ENCODE measurements around the gene POLE4.

The POLE4 gene, protein sequence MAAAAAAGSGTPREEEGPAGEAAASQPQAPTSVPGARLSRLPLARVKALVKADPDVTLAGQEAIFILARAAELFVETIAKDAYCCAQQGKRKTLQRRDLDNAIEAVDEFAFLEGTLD

DNA sequence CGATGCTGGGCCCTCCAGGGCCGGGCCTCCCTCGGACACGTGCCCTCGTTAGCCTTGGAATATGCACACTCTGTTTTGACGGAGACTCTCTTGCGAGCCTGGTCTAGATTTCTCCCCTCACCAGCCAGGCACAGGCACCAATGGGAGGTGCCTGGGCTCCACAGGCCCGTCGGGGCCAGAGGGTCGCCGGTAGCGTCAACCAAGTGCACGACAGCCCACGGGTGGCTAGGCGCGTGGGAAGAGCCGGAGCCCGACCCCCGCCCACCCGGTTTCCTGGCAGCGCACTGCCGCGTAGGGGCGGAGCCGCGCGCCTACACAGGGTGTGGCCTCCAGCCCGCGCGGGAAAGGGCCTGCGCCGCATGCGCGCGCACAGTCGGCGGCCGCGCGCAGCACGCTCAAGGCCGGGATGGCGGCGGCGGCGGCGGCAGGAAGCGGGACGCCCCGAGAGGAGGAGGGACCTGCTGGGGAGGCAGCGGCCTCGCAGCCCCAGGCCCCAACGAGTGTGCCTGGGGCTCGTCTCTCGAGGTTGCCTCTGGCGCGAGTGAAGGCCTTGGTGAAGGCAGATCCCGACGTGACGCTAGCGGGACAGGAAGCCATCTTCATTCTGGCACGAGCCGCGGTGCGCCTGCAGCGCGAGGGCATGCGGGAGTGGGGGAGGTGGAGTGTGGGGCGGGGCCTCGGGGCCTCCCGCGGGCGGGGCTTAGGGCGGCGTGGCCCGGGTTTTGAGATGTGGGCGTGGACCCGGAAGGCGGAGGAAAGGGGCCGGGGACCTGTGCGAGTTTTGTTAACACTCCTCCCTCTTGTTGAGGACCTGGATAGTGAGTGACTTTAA is at the start of gene POLE4:
TSS of gene POLE4 (plus strand) at position 370 of the 832 bp plus-strand sequence. CDS start at position 407, 37 bp downstream.
- peak; percentile 88 for DNase-seq

DNA sequence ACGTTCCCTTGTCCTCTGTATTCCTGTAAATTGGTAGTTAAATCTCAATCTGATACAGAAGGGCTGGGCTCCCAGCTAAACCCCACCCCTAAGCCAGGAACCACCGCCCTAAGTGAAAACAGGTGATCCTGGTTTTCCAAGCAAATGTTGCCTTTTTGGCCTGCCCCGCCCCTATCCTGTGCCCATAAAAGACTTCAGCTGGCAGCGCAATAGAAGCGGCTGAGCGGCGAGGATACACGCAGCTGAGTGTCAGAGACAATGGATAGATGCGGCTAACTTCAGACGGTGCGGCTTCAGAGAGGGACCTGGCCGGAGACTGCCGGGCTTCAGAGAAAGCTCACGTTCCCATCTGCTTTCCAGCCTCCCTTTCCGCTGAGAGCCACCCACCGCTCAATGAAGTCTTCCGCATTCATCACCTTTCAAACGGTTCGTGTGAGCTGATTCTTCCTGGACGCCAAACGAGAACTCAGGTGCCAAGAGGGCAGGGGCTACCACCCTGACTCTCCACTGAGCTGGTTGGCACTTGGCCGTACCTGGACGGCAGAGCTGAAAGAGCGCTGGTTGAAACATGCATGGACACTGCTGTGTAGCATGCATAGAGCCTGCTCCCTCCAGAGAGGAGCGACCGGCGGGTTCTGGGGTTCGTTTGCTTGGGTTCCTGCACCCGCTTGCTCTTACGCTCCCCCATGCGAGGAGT is 49.5 kb upstream of the POLE4 start:
- peak; percentile 14 for DNase-seq

DNA sequence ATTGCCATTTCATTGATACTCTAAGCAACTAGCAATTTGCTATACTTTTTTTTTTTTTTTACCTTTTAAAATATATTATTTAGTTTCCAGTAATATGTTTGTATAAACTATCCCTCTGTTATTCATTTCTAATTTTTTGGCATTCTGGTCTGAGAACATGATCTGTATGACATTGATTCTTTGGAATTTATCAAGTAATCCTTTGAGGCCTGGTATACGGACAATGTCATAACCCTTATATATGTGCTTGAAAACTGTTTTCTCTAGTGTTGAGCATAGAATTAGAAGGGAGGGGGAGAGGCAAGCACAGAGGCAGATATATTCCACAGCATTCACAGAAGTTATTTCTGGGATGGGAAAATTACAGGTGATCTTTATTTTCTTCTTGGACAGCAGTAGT is 48.2 kb upstream of the POLE4 start:
- no peak for DNase-seq

DNA sequence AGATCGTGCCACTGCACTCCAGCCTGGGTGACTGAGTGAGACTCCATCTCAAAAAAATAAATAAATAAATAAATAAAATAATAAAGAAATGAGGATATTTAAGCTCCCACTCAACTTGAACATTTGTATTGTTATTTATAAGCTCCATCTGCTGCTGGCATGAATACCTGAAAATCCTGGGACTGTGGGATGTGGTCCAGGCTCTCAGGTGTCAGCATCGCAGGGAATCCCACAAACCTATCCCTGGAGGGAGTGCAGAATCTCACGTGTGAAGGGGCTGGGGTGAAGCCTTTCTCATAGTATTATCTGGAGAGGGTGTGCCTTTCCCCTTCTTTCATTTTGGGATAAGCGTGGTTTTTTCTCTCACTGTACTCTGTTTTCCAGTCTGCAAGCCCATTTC is 47.4 kb upstream of the POLE4 start:
- no peak for DNase-seq

DNA sequence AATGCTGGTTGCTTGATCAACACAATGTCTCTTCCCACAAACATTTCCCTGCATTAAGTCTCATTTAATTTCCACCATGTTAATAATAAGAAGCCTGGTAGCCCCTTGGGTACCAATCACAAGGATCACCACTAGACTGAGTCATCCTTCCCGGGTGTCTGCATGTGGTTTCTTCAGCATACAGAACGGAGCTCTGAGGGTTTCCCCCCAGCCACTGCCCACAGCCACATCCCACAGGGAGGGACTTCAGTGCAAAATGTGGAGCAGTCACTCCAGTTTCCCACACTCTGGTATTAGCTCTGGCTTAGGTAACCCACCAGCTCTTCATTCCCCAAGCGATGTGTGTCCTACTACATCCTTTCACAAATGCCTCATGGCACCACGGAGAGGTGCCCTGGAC is 42.7 kb upstream of the POLE4 start:
- DNase-seq: no peak

DNA sequence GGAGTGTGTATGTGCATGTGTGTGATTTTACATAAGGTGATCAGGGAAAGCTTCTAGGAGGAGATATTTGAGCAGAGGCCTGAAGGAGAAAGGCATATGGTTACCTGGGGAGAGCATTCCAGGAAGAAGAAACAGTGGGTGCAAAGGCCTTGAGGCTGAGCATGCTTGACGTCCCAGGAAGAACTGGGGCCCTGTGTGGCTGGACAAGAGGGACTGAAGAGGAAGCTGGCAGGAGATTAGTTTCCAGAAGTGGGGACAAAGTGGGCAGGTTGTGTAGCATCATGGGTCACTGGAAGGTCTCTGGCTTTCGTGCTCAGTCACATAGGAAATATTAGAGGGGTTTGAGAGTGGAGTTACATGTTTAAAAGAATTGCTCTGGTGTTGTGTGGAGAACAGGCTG is 42.0 kb upstream of the POLE4 start:
- DNase-seq: no peak

DNA sequence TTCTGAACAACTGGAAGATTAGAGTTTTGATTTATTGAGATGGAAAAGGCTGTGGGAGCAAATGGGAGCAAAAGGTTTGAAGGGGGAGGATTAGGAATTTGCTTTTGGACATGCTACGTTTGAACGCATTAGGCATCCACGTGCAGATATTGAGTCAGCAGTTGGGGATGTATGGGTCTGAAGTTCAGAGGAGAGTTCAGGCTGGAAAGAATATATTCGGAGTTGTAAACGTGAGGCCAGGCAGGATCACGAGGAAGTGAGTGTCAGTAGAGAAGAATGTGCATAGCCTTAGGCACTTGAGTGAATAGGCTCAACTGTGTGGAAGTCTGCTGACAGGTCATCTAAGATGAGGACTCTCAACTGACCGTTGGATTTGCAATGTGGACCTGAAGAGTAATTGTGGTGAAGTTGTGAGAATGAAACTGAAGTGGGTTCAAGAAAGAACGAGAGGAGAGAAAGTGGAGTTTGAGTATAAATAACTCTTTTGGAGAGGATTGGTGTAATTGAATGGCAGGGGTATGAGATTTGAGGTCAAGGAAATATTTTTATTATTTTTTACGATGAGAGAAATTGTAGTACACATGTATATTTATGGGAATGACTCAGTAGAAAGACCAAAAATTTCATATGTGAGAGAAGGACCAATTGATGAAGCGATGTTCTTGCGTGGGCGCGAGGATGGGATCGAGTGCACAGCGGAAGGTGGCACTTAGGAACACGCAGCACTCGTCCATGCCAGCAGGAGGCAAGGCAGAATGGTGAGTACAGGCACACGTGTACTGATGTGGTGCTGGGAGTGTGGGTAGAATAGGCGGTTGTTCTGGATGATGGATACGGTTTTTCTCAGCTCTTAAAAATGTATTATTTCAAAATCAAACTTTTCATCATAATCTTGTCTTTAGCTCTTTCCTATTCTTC is 40.5 kb upstream of the POLE4 start:
- DNase-seq: no peak

DNA sequence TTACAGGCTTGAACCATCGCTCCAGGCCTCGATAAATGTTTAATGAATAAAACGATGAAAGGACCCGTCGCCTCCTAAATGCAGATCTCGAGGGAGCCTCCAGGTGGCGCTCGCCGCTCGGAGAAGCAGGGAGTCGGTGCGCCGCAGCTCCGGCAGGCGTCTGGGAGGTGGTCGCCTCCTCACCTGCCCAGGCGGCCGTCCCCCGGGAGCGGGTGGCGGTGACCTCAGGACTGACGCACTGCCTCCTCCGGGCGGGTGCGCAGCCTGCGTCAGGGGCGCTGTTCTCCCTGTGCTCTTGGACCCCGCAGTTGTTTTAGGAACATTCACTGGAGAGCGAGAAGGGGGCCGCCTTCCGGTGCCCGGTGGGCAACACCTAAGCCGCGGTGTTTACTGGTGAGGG is 38.6 kb upstream of the POLE4 start:
- DNase-seq: peak; percentile 79

DNA sequence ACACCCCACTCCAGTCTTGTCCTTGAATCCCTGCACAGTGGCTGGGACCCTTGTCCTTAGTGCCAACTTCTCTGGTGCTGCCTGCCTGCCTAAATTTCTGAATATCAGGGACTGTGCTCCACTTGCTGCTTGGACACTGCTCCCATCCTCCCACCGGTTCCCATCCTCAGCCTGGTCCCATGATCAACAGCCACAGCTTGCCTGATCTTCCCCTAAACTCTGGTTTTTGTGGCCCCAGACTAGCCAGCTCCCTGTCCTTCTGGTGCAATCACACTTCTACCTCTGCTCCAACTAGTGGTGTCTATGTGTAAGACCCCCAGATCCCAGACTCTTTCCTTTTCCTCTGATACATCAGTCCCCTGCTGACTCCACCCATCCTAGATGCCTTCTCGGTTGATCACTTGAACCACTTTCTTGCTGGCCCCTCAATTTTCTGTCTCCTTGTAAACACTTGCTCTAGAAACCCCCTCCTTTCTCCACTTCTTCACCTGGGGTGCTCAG is 37.2 kb upstream of the POLE4 start:
- DNase-seq: no peak

DNA sequence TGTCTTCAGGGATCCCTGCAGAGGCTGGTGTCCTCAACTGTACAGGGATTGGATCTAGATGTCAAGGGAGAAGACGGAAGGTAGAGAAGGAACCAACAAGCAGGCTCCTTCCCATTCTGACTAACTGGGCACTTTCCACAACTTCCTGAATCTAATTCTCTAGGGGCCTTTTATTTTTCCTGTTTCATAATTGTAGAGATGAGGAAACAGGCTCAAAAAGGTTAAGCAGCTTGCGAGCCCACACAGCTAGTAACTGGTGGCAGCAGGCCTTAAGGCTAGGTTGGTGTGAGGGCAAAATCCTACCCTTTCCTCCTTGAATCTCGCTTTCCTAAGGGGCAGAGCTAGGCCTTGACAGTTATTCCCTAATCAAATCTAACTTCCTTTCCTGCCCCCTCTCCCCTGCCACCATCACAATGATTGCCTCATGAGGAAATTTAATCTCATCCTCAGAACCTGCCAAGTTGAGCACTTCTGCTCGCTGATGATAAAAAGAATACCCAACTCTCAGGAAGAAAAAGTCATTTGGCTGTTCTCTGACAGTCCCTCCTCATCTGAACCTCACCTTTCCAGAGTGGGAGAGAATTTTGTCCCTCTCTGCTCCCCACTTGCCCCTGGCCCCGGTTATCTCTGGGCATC is 35.7 kb upstream of the POLE4 start:
- no peak for DNase-seq

DNA sequence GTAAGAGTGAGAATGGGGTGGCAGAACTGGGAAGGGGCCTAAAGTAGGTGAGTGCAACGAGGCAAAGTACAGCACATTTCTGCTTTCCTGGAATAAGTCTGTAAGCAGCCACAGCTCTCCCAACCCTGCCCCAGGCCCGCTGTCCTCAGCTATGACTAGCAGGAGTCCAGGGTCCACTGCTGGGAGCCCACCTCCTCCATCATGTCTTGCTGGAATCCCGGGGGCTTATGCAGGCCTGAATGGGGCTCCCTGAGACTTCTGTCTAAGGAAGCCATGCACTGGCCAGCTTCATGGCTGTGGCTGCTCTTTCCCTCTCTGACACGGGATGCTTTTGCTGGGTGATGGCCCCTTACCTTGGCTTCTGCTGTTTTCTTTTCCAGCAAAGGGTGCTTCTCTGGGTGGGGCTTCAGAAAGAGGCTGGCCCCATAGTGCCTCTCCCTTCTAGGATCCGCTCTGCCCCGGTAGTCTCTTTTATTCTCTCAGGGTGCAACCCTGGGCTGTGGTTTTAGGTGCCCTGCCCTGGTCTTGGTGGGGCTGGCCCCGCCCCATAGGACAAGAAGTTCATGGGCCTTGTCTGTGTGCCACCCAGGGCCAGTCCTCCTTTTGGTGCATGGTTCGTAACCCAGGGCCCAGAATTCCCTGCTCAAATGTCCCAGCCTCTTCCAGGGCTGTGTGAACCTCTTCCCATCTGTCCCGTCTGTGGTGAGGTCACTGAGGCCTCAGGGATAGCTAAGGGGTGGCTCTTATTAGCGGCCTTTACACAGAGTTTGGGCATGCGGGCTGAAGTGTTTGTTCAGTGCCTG is 33.8 kb upstream of the POLE4 start:
- DNase-seq: no peak

DNA sequence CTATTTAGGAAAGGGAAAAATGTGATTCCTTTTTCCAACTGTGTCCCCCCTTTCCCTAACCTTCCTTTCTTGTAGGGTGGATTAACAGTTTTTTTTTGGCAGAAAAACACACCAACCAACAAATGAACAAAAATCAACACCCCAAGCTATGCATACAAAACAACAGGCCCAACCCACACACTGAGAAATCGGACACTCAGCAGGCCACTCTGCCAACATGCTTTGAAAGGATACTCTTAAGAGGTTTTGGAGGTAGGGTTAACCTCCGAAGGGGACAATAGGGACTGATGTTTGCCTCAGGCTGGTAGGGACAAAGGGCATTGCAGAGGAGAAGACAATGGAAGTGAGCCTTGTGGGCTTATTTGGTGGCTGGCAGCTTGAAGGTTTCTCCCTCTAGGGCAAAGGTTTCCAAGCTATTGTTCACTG is 33.1 kb upstream of the POLE4 start:
- peak; percentile 45 for DNase-seq

DNA sequence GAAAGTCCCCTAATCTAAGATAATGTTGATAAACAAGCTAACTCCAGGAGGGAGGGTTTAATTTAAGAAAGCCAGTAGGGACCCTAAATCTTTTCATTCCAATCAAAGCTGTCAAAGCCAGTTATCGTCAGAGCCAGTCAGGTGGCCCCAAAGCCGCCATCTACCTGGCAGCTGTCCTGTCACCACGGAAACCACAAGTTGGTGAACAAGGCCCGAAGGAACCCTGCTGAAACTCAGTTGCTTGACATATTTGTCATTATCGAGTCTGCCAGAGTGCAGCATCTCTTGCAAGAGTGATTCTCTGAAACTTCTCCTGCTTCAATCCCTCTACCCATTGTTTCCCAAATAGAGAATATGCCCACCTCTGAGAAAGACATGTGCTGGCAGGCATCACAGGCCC is 30.8 kb upstream of the POLE4 start:
- DNase-seq: peak; percentile 7

DNA sequence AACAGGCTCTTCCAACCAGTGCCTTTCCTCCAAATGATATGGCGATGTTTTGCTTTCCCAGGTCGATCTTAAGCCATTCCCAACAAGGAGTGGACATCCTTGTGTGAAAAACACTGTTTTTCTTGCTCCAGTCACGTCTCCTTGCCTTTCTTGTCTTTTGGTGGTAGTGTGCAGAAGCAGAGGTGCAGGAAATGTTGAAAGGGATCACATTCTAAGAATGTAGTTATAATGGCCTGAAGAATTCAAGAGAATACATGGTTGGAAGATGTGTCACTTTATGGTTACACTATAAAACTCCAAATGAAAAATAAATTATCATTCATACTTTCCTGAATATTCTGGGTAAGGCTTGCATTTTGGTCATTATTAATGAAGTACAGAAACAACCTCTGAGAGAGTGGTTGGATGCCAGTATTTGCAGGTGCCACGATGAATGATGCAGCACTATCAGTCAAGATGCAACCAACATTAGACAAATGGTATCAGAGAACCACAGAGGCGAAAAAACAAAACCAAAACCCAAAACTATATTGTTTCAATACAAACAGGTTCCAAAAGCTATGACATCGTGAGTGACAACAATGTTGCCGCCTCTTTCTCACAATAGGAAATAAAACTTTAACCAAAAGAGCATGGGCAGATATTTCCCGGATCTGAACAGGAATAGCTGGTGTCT is 27.5 kb upstream of the POLE4 start:
- DNase-seq: no peak

DNA sequence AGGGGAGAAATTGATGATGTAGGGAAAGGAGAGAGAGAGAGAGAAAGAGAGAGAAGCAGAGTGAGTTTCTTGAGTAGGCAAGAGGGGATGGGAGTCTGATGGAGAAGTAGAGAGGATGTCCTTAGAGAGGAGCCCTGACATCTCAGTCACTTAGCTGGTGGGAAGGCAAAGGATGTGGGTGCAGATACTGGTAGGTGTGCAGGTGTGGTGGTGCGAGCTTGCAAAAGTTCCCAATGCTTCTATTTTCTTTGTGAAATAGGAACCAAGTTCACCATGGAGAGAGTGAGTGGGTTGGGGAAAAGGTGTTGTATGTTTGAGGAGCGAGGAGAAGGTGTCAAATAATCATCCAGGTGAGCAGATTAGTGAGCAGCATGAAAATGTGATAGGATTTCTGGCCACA is 26.5 kb upstream of the POLE4 start:
- DNase-seq: no peak

DNA sequence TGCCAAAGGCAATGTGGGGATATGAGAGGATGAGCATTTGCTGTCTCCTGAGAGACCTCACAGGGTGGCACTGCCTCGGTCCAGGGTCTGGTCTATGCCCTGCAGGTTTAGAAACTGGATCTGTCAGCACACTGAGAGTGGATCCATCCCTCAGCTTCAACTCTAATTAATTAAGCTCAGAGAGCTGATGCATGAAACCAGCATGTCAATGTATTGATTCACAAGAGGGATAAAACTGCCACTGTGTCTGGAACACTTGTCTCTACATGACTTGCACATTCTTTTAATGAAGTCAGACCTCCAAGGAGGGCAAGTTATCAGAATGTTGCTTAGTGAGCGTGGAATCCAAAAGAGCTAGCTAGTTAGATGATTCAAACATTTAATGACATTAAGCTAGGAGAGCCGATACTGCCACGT is 22.5 kb upstream of the POLE4 start:
- DNase-seq: no peak

DNA sequence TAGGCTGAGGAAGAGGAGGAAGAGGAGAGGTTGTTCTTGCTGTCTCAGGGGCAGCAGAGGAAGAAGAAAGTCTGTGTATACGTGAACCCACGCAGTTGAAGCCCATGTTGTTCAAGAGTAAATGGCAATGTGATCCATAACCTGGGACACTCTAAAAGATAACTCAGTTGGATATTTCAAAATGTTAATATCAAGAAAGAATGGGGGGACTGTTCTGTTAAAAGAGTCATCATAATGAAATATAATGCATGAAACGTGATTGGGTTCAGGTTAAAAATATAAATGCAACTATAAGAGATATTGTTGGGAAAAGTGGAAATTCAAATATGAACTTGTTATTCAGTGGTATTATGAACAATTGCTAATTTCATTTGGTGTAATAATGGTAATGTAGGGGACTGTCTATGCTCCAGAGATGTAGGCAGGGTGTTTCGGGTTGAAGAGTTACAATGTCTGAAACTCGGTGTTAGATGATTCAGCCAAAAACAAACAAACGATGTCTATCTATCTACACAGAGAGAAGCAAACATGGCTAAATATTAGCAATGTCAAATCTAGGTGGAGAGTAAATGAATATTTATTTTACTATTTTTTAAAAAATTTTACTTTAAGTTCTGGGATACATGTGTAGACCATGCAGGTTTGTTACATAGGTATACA is 21.1 kb upstream of the POLE4 start:
- no peak for DNase-seq

DNA sequence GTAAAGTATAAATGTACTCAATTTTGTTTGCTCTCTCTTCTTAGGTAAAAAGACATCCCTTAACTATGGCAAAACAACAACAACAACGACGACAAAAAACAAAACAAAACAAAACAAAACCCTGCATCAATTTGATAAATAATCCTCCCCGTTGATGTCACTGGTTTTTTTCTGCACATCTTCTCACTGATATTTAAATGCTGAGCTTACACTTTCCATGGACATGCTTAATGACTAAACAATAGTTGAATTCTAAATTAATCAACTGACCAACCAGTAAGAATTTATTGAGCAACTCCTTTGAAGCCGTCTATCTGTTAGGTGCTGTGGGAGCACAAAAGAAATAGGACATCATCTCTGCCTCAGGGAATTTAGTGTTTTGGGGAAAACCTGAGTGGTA is 20.2 kb upstream of the POLE4 start:
- DNase-seq: no peak

DNA sequence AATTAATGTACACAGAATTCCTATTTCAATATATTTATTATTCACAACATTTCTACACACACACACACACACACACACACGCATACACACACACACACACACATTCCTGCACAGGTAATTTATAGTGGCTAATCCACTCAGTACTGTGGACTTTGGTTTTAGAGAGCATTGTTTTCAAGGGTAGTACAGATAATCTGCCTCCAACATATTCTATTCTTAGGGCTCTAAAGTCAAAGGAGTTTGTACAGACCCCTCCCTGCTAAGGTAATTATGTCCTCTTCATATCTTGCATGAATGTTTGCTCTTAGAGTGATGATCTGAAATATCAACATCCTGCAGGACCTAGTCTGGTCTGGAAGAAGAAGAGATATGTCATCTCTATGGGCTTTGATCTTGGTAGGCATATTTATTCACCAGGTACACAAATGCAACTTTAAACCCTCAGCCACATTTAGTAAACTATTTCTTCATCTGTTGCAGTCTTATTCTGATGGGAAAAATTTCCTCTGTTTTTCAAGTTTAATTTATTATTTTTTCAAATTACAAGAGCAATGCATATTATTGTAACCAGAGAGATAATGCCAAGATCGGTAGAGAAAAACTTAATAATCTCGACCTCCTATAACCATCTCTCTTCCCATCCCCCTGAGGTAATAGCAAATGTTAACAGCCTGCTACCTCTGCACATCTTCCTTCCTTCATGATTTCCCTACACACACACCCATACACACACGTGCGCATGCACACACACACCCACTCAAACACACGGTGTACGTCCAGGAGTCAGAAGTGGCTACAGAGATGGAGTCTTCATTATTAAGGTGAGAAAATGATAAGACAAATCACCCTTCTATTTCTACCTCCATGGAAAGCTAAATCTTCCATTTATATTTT is 18.3 kb upstream of the POLE4 start:
- peak; percentile 11 for DNase-seq

Data from NCI-H146 (cell line).